GM12865 (cell line): Measurements from ENCODE around the gene PCBP4.
A peak's percentile ranks its signal among the peaks of the same experiment; 100 is the strongest.

Experiments
- DNase-seq: peaks from one replicate; pipeline ENCODE4 v3.0.0; 2010; ENCODE audit warnings: low read depth
- H3K4me3 ChIP-seq: 2 replicates; pipeline ENCODE4 v1.5.1; 2011; ENCODE audit warnings: mild to moderate bottlenecking, low read depth, low read length, control low read depth
- TF ChIP-seq, protein P1 (sequence below): IDR thresholded peaks from 2 replicates; pipeline ENCODE4 v1.5.1; 2011; ENCODE audit warnings: low read length, control low read depth, low read depth, inconsistent platforms; ENCODE audit not compliant: insufficient read depth; ENCODE audit errors: missing control alignments

The PCBP4 gene

DNA sequence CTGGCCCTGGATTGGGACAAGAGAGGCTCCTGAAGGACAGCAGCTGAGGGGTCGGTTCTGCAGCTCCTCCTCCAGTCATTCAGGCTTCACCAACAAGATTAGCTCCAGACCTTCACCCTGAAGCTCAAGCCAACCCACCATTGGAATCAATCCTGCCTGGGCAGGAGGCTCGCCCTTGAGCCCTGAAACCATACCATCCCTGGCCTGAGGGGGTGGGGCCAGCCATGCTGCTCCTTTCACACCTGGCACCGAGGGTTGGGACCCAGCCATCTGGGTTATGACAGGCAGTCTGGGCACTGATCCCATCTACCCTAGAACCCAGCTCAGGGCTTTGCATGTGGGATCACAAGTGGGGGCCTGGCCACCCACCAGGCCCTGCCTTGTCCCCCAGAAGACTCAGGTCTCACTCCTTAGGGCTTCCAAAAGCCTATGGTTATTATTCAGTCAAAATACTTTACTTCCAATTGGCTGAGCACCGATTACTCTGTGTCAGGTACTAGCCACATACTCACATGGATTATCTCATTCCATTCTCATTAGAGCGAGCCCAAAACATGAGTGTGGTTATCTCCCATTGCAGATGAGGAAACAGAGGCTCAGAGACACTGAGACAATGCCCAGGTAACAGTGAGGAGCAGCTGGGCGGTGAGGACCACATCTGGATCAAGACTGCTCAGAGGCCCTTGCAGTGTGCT lies 3.5 kb upstream of the PCBP4 start:
- TF ChIP-seq, protein P1, sequence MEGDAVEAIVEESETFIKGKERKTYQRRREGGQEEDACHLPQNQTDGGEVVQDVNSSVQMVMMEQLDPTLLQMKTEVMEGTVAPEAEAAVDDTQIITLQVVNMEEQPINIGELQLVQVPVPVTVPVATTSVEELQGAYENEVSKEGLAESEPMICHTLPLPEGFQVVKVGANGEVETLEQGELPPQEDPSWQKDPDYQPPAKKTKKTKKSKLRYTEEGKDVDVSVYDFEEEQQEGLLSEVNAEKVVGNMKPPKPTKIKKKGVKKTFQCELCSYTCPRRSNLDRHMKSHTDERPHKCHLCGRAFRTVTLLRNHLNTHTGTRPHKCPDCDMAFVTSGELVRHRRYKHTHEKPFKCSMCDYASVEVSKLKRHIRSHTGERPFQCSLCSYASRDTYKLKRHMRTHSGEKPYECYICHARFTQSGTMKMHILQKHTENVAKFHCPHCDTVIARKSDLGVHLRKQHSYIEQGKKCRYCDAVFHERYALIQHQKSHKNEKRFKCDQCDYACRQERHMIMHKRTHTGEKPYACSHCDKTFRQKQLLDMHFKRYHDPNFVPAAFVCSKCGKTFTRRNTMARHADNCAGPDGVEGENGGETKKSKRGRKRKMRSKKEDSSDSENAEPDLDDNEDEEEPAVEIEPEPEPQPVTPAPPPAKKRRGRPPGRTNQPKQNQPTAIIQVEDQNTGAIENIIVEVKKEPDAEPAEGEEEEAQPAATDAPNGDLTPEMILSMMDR = no peak
- DNase-seq = no peak

DNA sequence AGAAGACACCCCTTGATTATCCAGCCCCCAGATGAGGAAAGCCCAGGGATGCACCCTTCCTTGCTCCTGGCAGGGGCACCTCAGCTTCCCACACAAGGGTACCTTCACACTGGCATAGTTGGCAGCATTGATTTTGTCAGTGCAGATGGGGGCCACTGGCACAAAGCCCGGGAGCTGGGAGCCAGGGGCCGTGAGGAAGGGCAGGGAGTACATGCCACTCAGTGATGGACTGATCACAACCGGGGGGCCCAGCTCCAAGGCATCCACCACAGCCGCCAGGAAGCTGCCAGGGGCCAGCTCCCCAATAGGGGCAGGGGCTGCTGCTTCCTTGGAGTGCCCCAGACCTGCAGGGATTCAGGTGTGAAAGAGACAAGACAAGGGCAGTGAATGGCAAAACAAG lies 2.6 kb upstream of the PCBP4 start:
- H3K4me3 ChIP-seq = no peak overlapping the region

More for the DNA sequence above, 3.5 kb upstream of the PCBP4 start:
- no peak overlapping the region for H3K4me3 ChIP-seq

DNA sequence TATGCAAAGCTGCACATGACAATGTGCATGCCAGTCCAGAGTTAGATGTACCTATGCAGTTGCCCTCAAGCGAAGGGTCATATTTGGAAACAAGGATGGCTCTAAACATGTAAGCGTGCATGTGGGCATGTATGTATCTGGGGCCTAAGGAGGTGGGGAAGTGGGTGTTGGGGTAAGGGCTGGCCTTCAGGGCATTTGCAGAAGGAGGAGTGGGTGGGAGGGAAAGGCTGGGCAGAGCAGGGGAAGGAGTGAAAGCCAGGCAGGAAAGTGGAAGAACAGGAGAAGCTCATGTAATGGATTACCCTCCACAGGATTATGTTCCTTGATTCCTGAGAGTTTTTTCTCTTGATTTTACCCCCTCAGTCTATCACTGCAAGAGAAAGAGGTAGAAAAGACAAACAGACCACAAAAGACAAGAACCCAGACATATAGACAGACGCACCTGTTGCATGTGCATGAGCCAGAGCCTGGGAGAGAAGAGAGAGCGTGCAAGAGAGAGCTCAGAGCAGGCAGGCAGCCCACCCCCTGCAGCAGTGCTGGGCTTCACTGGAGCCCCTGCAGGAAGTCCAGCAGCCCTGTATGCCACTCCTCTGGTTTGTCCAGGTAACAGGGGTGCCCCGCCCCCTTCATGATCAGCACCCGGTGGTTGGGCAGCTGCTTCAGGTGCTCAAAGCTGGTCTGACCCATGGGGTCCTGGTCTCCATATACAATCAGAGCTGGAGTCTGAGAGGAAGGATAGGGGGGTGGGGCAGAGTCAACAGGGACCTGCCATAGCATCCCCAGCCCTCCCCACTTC lies 1.8 kb upstream of the PCBP4 start:
- no peak for DNase-seq
- TF ChIP-seq, protein P1 = no peak
- H3K4me3 ChIP-seq = no peak overlapping the region

More for the DNA sequence above, 2.6 kb upstream of the PCBP4 start:
- TF ChIP-seq, protein P1 = no peak
- no peak for DNase-seq

DNA sequence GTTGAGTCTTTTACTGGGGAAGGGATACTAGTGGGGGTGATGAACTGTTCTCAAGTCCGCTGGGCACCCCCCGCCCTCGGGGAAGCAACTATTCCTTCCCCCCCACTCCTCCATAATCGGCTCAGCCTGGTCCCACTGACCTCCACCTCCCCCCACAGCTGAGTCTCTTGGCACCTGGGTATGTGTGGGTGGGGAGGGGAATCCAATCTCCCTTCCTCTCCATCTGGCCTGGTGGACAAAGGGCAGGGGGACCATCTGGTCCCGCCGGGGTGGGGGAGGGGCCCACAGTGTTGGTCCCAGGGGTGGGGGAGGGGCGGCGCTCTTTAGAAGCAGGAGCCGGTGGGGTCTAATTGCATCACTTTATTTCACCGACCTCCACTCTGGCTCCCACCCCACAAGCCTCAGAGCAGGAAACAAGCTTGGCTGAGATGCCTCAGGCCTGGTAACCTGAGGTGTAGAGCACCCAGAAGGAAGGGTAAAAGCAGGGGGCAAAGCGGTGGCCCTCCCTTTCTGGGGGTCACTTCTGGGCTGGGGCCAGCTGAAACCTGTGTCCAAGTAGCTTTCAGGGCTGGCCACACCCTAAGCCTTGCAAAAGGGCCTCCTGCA lies 1.0 kb upstream of the PCBP4 start:
- no peak for DNase-seq
- TF ChIP-seq, protein P1 = no peak
- peak overlapping the region; percentile 58 for H3K4me3 ChIP-seq

DNA sequence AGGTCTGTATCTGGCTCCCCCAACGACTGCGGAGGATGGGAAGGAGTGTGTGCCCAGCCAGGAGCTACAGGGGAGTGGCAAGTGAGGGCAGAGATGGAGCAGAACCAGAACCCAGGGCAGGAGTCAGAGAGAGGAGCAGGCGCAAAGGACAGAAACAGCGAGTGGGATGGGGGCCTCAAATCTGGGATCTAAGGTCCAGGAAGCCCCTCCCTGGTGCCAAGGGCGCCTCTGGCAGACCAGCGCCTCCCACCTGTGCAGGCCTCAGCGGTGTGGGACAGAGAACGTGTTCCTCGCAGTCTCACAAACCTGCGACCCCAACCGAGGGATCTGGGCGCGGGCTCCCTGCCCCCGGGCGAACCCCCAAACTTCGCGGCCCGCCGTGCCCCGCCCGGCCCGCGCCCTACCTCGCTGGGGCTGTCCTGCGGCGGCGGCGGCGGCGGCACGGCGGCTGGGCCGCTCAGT lies 301 bp downstream of the PCBP4 start:
- DNase-seq = no peak
- peak overlapping the region; percentile 62 for H3K4me3 ChIP-seq
- TF ChIP-seq, protein P1 = no peak

DNA sequence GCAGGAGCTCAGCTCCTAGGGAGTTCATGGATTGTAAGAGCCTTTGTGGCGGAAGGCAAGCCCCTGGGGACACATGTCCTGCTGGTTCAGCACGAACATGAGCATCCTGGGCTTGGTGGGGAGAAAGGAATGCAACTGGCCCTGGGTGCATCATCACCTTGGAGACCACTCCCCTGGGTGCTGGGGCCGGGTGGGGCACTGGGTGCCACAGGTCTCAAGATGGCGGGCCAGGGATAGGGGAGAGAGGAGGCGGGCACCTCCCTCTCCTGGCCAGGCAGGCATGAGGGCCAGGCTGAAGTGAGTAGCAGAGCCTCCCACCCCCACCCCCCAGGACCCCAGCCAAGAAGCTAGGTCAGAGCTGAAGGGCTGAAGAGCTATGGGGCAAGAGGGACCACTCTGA lies 768 bp downstream of the PCBP4 start:
- TF ChIP-seq, protein P1 = no peak
- no peak for DNase-seq
- H3K4me3 ChIP-seq = peak overlapping the region; percentile 62
